Activated naive CD8-positive, alpha-beta T cell treated with anti-CD3 and anti-CD28 coated beads for 36 hours (primary cell): ENCODE results near the gene EPS8L2. TPM values are rescaled to one million over a fixed set of nuclear protein-coding genes. Genes with fewer than 3 reads are reported as not detected.

Experiments used
- DNase-seq: peaks from one replicate; pipeline ENCODE4 v3.0.0; 2021
- H3K27ac Mint-ChIP-seq: one replicate; pipeline ENCODE4 v1.8.0; 2022; ENCODE audit warnings: mild to moderate bottlenecking, moderate library complexity, mixed read lengths
- H3K27me3 Mint-ChIP-seq: one replicate; pipeline ENCODE4 v1.8.0; 2022; ENCODE audit warnings: mild to moderate bottlenecking, mixed read lengths
- H3K36me3 Mint-ChIP-seq: one replicate; pipeline ENCODE4 v1.8.0; 2021; ENCODE audit warnings: mild to moderate bottlenecking, mixed read lengths
- H3K4me1 Mint-ChIP-seq: one replicate; pipeline ENCODE4 v1.8.0; 2021; ENCODE audit warnings: mixed read lengths
- H3K4me3 Mint-ChIP-seq: one replicate; pipeline ENCODE4 v1.8.0; 2022; ENCODE audit warnings: mild to moderate bottlenecking, moderate library complexity, mixed read lengths
- H3K9me3 Mint-ChIP-seq: one replicate; pipeline ENCODE4 v1.8.0; 2022; ENCODE audit warnings: mixed read lengths
- total RNA-seq, 2 experiments: library from RNA; stranded (reverse); gene quantifications; one replicate each; pipeline ENCODE4 v1.2.3, GENCODE V29; 2021

The EPS8L2 gene
- total RNA-seq, 2 experiments from 2014 or later, result 13.3 to 15.9 TPM

- Mint-ChIP-seq H3K4me1 (peaks cover 5% of the 10 kb centered on the region), H3K9me3 (no peaks in the 10 kb centered on the region), H3K36me3 (peaks cover 8% of the 10 kb centered on the region), H3K27ac (no peak overlapping the region), H3K4me3 (no peak overlapping the region), H3K27me3 (no peaks in the 10 kb centered on the region)
- DNase-seq, result peak; percentile 56
Observed at GRCh38 chr11:765025-765801, 59.2 kb downstream of the EPS8L2 start.

- Mint-ChIP-seq H3K36me3 (peaks cover 8% of the 10 kb centered on the region), H3K27ac (no peak overlapping the region), H3K4me3 (no peak overlapping the region), H3K9me3 (no peaks in the 10 kb centered on the region), H3K4me1 (peaks cover 4% of the 10 kb centered on the region), H3K27me3 (no peaks in the 10 kb centered on the region)
- DNase-seq, result no peak
Observed at GRCh38 chr11:765802-766091, 59.7 kb downstream of the EPS8L2 start.

GRCh38 chr11:766106-766935 lies 60.3 kb downstream of the EPS8L2 start:
- Mint-ChIP-seq H3K36me3 (peaks cover 8% of the 10 kb centered on the region), H3K4me3 (no peak overlapping the region), H3K27ac (no peak overlapping the region), H3K27me3 (no peaks in the 10 kb centered on the region), H3K4me1 (peaks cover 4% of the 10 kb centered on the region), H3K9me3 (no peaks in the 10 kb centered on the region)
- DNase-seq, result no peak

GRCh38 chr11:766936-767210 lies 60.8 kb downstream of the EPS8L2 start:
- Mint-ChIP-seq H3K27me3 (no peaks in the 10 kb centered on the region), H3K4me3 (no peak overlapping the region), H3K27ac (no peak overlapping the region), H3K36me3 (peaks cover 8% of the 10 kb centered on the region), H3K9me3 (no peaks in the 10 kb centered on the region), H3K4me1 (peaks cover 4% of the 10 kb centered on the region)
- DNase-seq, result no peak

GRCh38 chr11:767238-767637 lies 61.2 kb downstream of the EPS8L2 start:
- Mint-ChIP-seq H3K36me3 (peaks cover 8% of the 10 kb centered on the region), H3K27me3 (no peaks in the 10 kb centered on the region), H3K4me1 (peaks cover 4% of the 10 kb centered on the region)

GRCh38 chr11:769887-770641 lies 64.0 kb downstream of the EPS8L2 start:
- no peak for DNase-seq
- Mint-ChIP-seq H3K36me3 (peaks cover 4% of the 10 kb centered on the region), H3K9me3 (no peaks in the 10 kb centered on the region), H3K4me3 (no peak overlapping the region), H3K4me1 (peaks cover 8% of the 10 kb centered on the region), H3K27ac (no peak overlapping the region), H3K27me3 (no peaks in the 10 kb centered on the region)

More at GRCh38 chr11:767238-767637, 61.2 kb downstream of the EPS8L2 start:
- Mint-ChIP-seq H3K9me3 (no peaks in the 10 kb centered on the region), H3K4me3 (no peak overlapping the region), H3K27ac (no peak overlapping the region)
- DNase-seq, result no peak

- no peaks in the 10 kb centered on the region for H3K27me3 Mint-ChIP-seq
- no peak overlapping the region for H3K4me3 Mint-ChIP-seq
- H3K4me1 Mint-ChIP-seq, result peaks cover 12% of the 10 kb centered on the region
- no peaks in the 10 kb centered on the region for H3K9me3 Mint-ChIP-seq
- H3K27ac Mint-ChIP-seq, result no peak overlapping the region
- DNase-seq, result no peak
- peaks cover 8% of the 10 kb centered on the region for H3K36me3 Mint-ChIP-seq
Observed at GRCh38 chr11:770642-771616, 64.9 kb downstream of the EPS8L2 start.

GRCh38 chr11:771617-772204 lies 65.7 kb downstream of the EPS8L2 start:
- Mint-ChIP-seq H3K27ac (no peak overlapping the region), H3K27me3 (no peaks in the 10 kb centered on the region), H3K4me3 (no peak overlapping the region), H3K9me3 (no peaks in the 10 kb centered on the region), H3K4me1 (peaks cover 16% of the 10 kb centered on the region), H3K36me3 (peaks cover 8% of the 10 kb centered on the region)
- no peak for DNase-seq

GRCh38 chr11:772429-773390 lies 66.7 kb downstream of the EPS8L2 start:
- Mint-ChIP-seq H3K36me3 (peaks cover 7% of the 10 kb centered on the region), H3K4me3 (no peak overlapping the region), H3K27me3 (no peaks in the 10 kb centered on the region), H3K27ac (no peak overlapping the region), H3K4me1 (peaks cover 16% of the 10 kb centered on the region), H3K9me3 (no peaks in the 10 kb centered on the region)
- DNase-seq, result no peak

- H3K27me3 Mint-ChIP-seq, result no peaks in the 10 kb centered on the region
- no peak overlapping the region for H3K27ac Mint-ChIP-seq
- no peak for DNase-seq
- H3K36me3 Mint-ChIP-seq, result peaks cover 10% of the 10 kb centered on the region
- H3K9me3 Mint-ChIP-seq, result no peaks in the 10 kb centered on the region
- peaks cover 19% of the 10 kb centered on the region for H3K4me1 Mint-ChIP-seq
- no peak overlapping the region for H3K4me3 Mint-ChIP-seq
Observed at GRCh38 chr11:773425-773824, 67.4 kb downstream of the EPS8L2 start.

- H3K27ac Mint-ChIP-seq, result no peak overlapping the region
- H3K4me1 Mint-ChIP-seq, result peaks cover 22% of the 10 kb centered on the region
- no peaks in the 10 kb centered on the region for H3K9me3 Mint-ChIP-seq
- DNase-seq, result no peak
- H3K4me3 Mint-ChIP-seq, result no peak overlapping the region
- H3K27me3 Mint-ChIP-seq, result no peaks in the 10 kb centered on the region
- H3K36me3 Mint-ChIP-seq, result peaks cover 12% of the 10 kb centered on the region
Observed at GRCh38 chr11:773830-774229, 67.8 kb downstream of the EPS8L2 start.

GRCh38 chr11:774873-775592 lies 69.0 kb downstream of the EPS8L2 start:
- Mint-ChIP-seq H3K4me1 (peaks cover 28% of the 10 kb centered on the region), H3K27me3 (no peaks in the 10 kb centered on the region), H3K9me3 (no peaks in the 10 kb centered on the region), H3K27ac (peak overlapping the region; percentile 61), H3K4me3 (peak overlapping the region; percentile 67), H3K36me3 (peaks cover 13% of the 10 kb centered on the region)
- no peak for DNase-seq

GRCh38 chr11:776263-776560 lies 70.2 kb downstream of the EPS8L2 start:
- Mint-ChIP-seq H3K4me3 (peak overlapping the region; percentile 91), H3K9me3 (no peaks in the 10 kb centered on the region), H3K36me3 (peaks cover 13% of the 10 kb centered on the region), H3K27me3 (no peaks in the 10 kb centered on the region), H3K4me1 (peaks cover 28% of the 10 kb centered on the region), H3K27ac (peak overlapping the region; percentile 83)
- DNase-seq, result no peak
